K562 (cell line): Measurements from ENCODE around the gene GABRA4. TPM values are rescaled to one million over a fixed set of nuclear protein-coding genes. Genes with fewer than 3 reads are reported as not detected.

Experiments
- ARID4B ChIP-seq: sonication (generic); formaldehyde crosslinking; IDR thresholded peaks from 2 replicates; pipeline ENCODE4 v1.8.0; 2022; ENCODE audit warnings: mild to moderate bottlenecking, missing genetic modification reagents
- CHD7 ChIP-seq: fragments of 200-600 bp; sonication (generic); IDR thresholded peaks from one replicate; pipeline ENCODE4 v1.6.1; 2012; ENCODE audit warnings: mild to moderate bottlenecking, low read depth, low read length, inconsistent platforms
- E4F1 ChIP-seq: fragments of 250-450 bp; sonication (Bioruptor Pico); IDR thresholded peaks from 2 replicates; pipeline ENCODE4 v1.5.0; 2021; ENCODE audit warnings: mild to moderate bottlenecking, borderline replicate concordance
- polyA plus RNA-seq, 8 experiments: library from polyadenylated mRNA; depleted of rRNA in 4 of 8; stranded (reverse) in 5 of 8; unstranded in 3 of 8; fragments of >200 nt; fragmentation: Nextera tagmentation in 2 of 8; fragmentation: Illumina TruSeq in 1 of 8; extraction: Ambion mirVana in 2 of 8; extraction: Trizol in 1 of 8; gene quantifications; 2 replicates each; pipeline versions ENCODE4 v1.2.1 to v1.2.3, GENCODE V29; 2011 to 2014; ENCODE audit warnings: inconsistent platforms in 1 of 8, missing spikeins in 1 of 8
- total RNA-seq, 7 experiments: library from RNA; depleted of rRNA in 6 of 7; stranded (reverse); fragments of >200 nt in 6 of 7; fragmentation: Illumina TruSeq in 2 of 7; extraction: Trizol in 2 of 7; gene quantifications; 2 replicates each; pipeline versions ENCODE4 v1.2.1 to v1.2.3, GENCODE V29; 2011 to 2021; ENCODE audit warnings: low replicate concordance in 1 of 7

GABRA4 gene
- total and polyA plus RNA-seq, 9 of the 15 experiments (the other 6 are each of a cell fraction or from before 2014, with no cell fraction given), result not detected

GRCh38 chr4:46922205-46922604 is 71.2 kb downstream of the GABRA4 start (continued):
- TF ChIP-seq ARID4B, result no peak
- TF ChIP-seq E4F1 (CRISPR knock-in tag), result no peak
- no peak for TF ChIP-seq CHD7
